Stimulated activated effector memory CD8-positive, alpha-beta T cell treated with anti-CD3 and anti-CD28 coated beads, Interleukin-12 subunit alpha, Interleukin-12 subunit beta, amount 100 ng/mL, for 72 hours (primary cell): ENCODE data around the gene SGMS1.
"Not testable (repeated sequence)": the region's sequence is repeated elsewhere in the genome, so short reads cannot be mapped to it uniquely, and the experiment has no call there.

Experiments
- ATAC-seq: fragments of 150-1000 bp; cut with Tn5 transposase; 2 replicates; pipeline ENCODE4 v1.10.0; 2021
- DNase-seq, 2 donors: peaks; one replicate each; pipeline ENCODE4 v3.0.0; 2021 to 2022; ENCODE audit warnings: low spot score in 2 of 2
- H3K27ac Mint-ChIP-seq: one replicate; pipeline ENCODE4 v1.8.0; 2022; ENCODE audit warnings: mild to moderate bottlenecking, mixed read lengths
- H3K36me3 Mint-ChIP-seq: one replicate; pipeline ENCODE4 v1.8.0; 2022; ENCODE audit warnings: mild to moderate bottlenecking, mixed read lengths
- H3K4me1 Mint-ChIP-seq: one replicate; pipeline ENCODE4 v1.8.0; 2022; ENCODE audit warnings: mixed read lengths
- H3K4me3 Mint-ChIP-seq: one replicate; pipeline ENCODE4 v1.8.0; 2022; ENCODE audit warnings: mild to moderate bottlenecking, mixed read lengths
- H3K9me3 Mint-ChIP-seq: one replicate; pipeline ENCODE4 v1.8.0; 2022; ENCODE audit warnings: mixed read lengths

Gene SGMS1

GRCh38 chr10:50367732-50368131 is 256.0 kb downstream of the SGMS1 start:
- Mint-ChIP-seq H3K9me3 (no peaks in the 10 kb centered on the region), H3K36me3 (peaks cover 5% of the 10 kb centered on the region), H3K27ac (no peak overlapping the region), H3K4me3 (no peak overlapping the region), H3K4me1 (peaks cover 5% of the 10 kb centered on the region)
- ATAC-seq (peak; percentile 45), DNase-seq (no peak)

- not testable (repeated sequence) for H3K36me3 Mint-ChIP-seq, H3K4me3 Mint-ChIP-seq, ATAC-seq, DNase-seq, H3K27ac Mint-ChIP-seq, H3K9me3 Mint-ChIP-seq
- H3K4me1 Mint-ChIP-seq: peaks cover 16% of the 10 kb centered on the region
Observed at GRCh38 chr10:50366421-50366820, 257.3 kb downstream of the SGMS1 start.

- not testable (repeated sequence) for H3K4me3 Mint-ChIP-seq, DNase-seq, H3K9me3 Mint-ChIP-seq, H3K27ac Mint-ChIP-seq, ATAC-seq, H3K36me3 Mint-ChIP-seq
- H3K4me1 Mint-ChIP-seq: peaks cover 16% of the 10 kb centered on the region
Observed at GRCh38 chr10:50364730-50365129, 259.0 kb downstream of the SGMS1 start.

- no peak overlapping the region for H3K4me3 Mint-ChIP-seq
Observed at GRCh38 chr10:50362547-50363125, 261.1 kb downstream of the SGMS1 start.

GRCh38 chr10:50361946-50362345 is 261.8 kb downstream of the SGMS1 start:
- ATAC-seq (no peak), DNase-seq (no peak)
- peaks cover 3% of the 10 kb centered on the region for H3K9me3 Mint-ChIP-seq
- H3K36me3 Mint-ChIP-seq: peaks cover 5% of the 10 kb centered on the region
- peaks cover 16% of the 10 kb centered on the region for H3K4me1 Mint-ChIP-seq
- H3K27ac Mint-ChIP-seq: no peak overlapping the region
- H3K4me3 Mint-ChIP-seq: no peak overlapping the region

More at GRCh38 chr10:50362547-50363125, 261.1 kb downstream of the SGMS1 start:
- DNase-seq (no peak), ATAC-seq (no peak)
- Mint-ChIP-seq H3K36me3 (peaks cover 5% of the 10 kb centered on the region), H3K9me3 (peaks cover 3% of the 10 kb centered on the region), H3K27ac (no peak overlapping the region), H3K4me1 (peaks cover 16% of the 10 kb centered on the region)

GRCh38 chr10:50360077-50360850 is 263.5 kb downstream of the SGMS1 start:
- H3K4me3 Mint-ChIP-seq: no peak overlapping the region
- H3K9me3 Mint-ChIP-seq: peaks cover 3% of the 10 kb centered on the region
- DNase-seq (no peak), ATAC-seq (no peak)
- H3K4me1 Mint-ChIP-seq: peaks cover 16% of the 10 kb centered on the region
- peaks cover under 1% of the 10 kb centered on the region for H3K36me3 Mint-ChIP-seq
- no peak overlapping the region for H3K27ac Mint-ChIP-seq

GRCh38 chr10:50358925-50359687 is 264.6 kb downstream of the SGMS1 start:
- Mint-ChIP-seq H3K9me3 (peaks cover 3% of the 10 kb centered on the region), H3K27ac (no peak overlapping the region), H3K36me3 (no peaks in the 10 kb centered on the region), H3K4me3 (no peak overlapping the region), H3K4me1 (peaks cover 16% of the 10 kb centered on the region)
- DNase-seq (no peak), ATAC-seq (no peak)

- H3K36me3 Mint-ChIP-seq: no peaks in the 10 kb centered on the region
- DNase-seq (no peak), ATAC-seq (no peak)
Observed at GRCh38 chr10:50358411-50358810, 265.3 kb downstream of the SGMS1 start.

GRCh38 chr10:50356481-50356832 is 267.3 kb downstream of the SGMS1 start:
- not testable (repeated sequence) for H3K4me3 Mint-ChIP-seq, ATAC-seq, H3K36me3 Mint-ChIP-seq, H3K9me3 Mint-ChIP-seq, DNase-seq, H3K4me1 Mint-ChIP-seq, H3K27ac Mint-ChIP-seq

More at GRCh38 chr10:50358411-50358810, 265.3 kb downstream of the SGMS1 start:
- no peak overlapping the region for H3K27ac Mint-ChIP-seq
- peaks cover 16% of the 10 kb centered on the region for H3K4me1 Mint-ChIP-seq
- H3K9me3 Mint-ChIP-seq: peaks cover 3% of the 10 kb centered on the region
- H3K4me3 Mint-ChIP-seq: no peak overlapping the region

- not testable (repeated sequence) for H3K27ac Mint-ChIP-seq, ATAC-seq, H3K4me1 Mint-ChIP-seq, H3K9me3 Mint-ChIP-seq, H3K4me3 Mint-ChIP-seq, H3K36me3 Mint-ChIP-seq, DNase-seq
Observed at GRCh38 chr10:50355693-50356480, 267.9 kb downstream of the SGMS1 start.

- no peaks in the 10 kb centered on the region for H3K36me3 Mint-ChIP-seq
- H3K9me3 Mint-ChIP-seq: peaks cover 11% of the 10 kb centered on the region
- DNase-seq (no peak), ATAC-seq (no peak)
- H3K4me1 Mint-ChIP-seq: peaks cover 39% of the 10 kb centered on the region
- H3K4me3 Mint-ChIP-seq: no peak overlapping the region
- no peak overlapping the region for H3K27ac Mint-ChIP-seq
Observed at GRCh38 chr10:50351483-50352146, 272.1 kb downstream of the SGMS1 start.

- Mint-ChIP-seq H3K9me3 (peaks cover 11% of the 10 kb centered on the region), H3K4me1 (peaks cover 39% of the 10 kb centered on the region), H3K36me3 (no peaks in the 10 kb centered on the region), H3K4me3 (no peak overlapping the region), H3K27ac (no peak overlapping the region)
- no peak for ATAC-seq
- DNase-seq: no peak
Observed at GRCh38 chr10:50350366-50350765, 273.4 kb downstream of the SGMS1 start.

- peaks cover 39% of the 10 kb centered on the region for H3K4me1 Mint-ChIP-seq
- no peaks in the 10 kb centered on the region for H3K36me3 Mint-ChIP-seq
- H3K4me3 Mint-ChIP-seq: no peak overlapping the region
- no peak for ATAC-seq
- H3K27ac Mint-ChIP-seq: no peak overlapping the region
- H3K9me3 Mint-ChIP-seq: peaks cover 11% of the 10 kb centered on the region
- DNase-seq: no peak
Observed at GRCh38 chr10:50349554-50349953, 274.2 kb downstream of the SGMS1 start.

- DNase-seq (no peak), ATAC-seq (peak; percentile 83)
- H3K9me3 Mint-ChIP-seq: peaks cover 11% of the 10 kb centered on the region
- peaks cover 15% of the 10 kb centered on the region for H3K36me3 Mint-ChIP-seq
- peak overlapping the region; percentile 23 for H3K4me3 Mint-ChIP-seq
- H3K4me1 Mint-ChIP-seq: peaks cover 39% of the 10 kb centered on the region
- H3K27ac Mint-ChIP-seq: peak overlapping the region; percentile 83
Observed at GRCh38 chr10:50347394-50347802, 276.4 kb downstream of the SGMS1 start.
